Left forelimb (tissue), 1 donor: ENCODE results near the gene MYH7.
"Not testable (repeated sequence)": the region's sequence is repeated elsewhere in the genome, so short reads cannot be mapped to it uniquely, and the experiment has no call there.

Experiments used
- DNase-seq: peaks from one replicate; pipeline ENCODE4 v3.0.0-alpha.2; 2018; ENCODE audit warnings: low spot score

MYH7 gene

DNA sequence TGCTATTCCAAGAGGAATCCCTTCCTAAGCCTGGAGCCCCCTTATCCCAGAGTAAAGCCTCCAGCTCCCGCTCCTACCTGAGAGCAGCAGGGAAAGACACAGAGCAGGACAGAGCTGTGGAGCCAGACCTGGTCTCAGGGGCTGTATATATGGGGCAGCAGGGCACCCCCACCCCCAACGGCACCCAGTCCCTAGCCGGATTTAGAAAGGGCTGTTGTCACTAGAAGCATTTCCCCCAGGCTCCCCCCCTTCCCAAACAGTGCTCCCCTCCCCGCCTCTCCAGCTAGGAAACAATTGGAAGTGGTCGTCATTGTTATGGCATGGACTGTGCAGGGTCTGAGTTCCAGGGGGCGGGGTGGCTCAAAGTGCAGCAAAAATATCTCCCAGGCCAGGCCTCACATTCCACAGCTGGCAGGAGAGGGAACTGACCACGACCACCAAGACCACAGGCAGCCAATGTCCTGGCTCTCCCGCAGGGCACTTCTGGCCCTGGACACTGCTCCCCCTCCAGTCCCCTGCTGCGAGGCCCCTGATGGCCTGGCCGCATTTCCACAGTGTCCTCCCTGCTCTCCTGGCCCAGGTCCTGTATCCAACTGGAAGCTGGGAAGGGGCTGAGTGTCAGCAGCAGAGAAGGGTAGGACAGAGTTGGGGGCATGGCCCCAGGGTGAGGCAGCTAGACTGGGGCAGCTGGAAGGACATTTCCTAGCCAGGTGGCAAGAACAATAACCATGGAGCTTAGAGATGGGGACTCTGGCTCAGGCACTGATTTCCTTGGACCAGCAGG is at the start of gene MYH7:
Gene MYH7, minus strand, starts transcription at position 118 of the 784 bp plus-strand sequence. CDS start 1,928 bp downstream, outside the sequence.
- peak; percentile 67 for DNase-seq

DNA sequence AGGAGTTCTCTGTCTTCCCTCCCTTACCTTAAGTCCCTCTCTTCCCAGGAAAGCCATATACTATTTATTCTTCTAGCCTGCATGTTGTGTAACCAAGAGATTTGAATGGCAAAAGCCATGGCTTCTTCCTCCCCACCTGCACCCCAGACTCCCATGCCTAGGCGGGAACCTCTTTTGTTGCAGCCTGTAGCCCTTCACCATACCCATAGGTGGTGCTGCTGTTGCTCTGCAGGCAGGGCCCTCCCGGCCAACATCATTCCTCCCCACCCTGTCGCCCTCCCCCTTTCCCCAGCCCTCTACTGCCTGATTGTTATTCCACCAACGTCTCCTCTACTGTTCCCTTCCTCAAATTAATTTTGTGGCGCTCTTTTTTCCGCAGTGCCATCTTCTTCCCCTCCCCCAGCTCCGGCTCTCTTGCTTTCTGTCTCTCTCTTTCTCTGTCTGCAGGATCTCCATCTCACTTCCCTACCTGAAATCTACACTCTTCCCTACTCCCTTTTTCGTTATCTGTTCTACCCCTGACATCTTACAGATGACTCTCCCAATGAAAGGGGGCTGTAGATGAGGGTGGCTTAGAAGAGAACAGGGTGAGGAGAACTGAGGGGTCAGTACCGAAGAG is 47.9 kb upstream of the MYH7 start:
- DNase-seq, result no peak

DNA sequence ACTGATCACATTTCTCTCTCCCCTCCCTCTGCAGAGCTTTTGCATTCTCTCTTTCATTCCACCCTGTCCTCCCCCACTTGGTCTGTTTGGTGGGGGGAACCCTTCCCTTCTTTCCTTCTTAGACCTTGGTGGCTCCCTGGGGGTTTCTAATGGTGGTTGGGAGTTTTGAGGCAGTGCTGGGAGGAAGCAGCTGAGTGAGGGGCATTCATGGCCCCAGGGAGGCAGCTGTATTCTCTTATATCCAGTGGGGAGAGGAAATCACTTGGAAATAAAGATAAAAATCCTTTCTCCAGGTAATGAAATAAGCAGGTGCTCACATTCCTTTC is 47.3 kb upstream of the MYH7 start:
- no peak for DNase-seq

DNA sequence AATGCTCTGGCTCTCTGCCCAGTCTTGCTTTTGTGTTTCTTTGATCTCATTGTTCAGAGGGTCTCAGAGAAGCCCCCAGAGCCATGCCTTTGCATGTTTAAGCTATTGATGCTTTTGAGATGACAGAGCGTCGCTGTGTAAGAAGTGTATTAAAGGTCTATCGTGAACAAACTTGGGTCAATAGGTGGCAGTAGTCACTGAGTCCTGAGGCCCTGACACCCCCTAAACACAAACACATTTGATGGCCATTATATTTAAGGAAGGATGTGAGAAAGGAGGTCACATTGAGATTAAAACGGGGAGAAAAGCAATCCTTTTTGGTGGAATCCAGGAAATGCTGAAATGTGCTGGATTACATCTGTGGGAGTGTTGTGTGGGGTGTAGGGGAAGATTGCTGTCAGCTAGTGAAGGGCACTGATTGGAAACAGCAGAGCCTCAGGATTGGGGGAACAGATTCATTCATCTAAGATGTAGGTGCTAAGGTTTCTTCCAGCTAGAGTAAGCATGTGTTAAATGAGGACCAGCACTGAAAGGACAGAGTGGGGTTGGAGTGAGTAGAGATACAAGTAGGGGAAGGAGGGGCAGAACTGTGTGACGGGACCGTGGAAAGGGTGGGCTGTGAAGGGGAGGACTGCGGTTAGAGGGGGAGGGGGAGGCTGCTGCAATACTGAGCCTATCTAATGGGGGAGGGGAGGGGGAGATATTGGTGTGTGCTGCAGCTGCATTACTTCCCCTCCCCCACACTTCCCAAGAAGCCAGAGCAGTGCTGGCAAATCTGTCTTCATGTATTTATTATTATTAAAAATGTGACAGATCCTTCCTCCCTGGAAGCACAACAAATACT is 46.7 kb upstream of the MYH7 start:
- no peak for DNase-seq

DNA sequence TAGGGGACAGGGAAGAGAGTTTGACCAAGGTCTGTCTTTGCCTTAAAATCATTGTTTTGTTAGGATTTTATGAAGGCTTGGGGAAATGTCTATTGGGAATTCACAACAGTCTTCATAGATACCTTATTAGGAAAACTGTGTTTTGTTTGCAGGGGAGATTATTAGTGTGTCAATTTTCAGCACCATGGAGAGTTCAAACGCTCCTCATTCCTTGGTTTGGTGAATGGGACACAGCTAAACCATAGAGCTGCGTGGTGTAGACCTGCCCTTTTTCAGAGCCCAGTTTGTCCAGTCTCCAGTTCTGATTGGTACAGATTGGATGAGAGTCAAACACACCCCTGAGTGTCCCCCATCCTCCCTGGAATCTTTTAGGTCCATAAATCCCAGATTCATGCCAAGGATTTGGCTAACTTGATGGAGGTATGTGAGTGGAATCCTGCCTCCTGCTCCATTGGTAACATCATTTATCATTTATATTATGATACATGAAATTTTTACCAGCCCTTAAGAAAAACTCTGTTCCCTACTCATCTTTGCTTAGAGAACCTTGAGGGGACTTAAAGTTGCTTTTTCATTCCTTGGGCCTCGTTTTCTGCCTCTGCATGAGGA is 46.0 kb upstream of the MYH7 start:
- no peak for DNase-seq

DNA sequence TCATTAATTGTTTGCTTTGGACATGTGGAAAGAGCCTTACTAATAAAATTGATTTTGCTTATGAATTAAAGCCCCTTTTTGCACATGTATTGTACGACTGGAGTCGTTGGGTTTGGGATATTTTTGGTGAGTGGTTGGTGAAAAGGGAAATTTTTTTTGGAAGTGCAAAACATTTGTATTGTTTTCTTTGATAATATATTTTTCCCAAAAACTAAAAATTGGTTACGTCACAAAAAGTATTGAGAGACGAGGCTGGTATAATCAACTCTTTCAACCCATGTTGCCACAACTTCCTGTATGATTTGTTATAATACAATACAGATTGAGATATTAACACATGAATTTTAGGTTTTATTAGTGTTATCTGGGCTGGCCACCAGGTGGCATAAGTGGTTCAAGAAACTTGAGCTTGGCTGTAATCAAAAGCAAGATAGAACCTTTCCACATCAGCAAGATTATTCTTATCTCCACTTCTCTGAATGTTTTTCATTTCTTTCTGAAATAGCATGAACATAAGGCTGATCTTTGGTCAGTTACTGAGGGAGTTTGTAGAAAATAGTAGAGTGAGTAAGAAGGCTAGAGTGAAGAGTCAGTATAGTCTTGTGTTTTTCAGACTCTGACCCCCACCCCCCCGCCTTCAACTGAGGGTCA is 42.8 kb upstream of the MYH7 start:
- DNase-seq, result no peak

DNA sequence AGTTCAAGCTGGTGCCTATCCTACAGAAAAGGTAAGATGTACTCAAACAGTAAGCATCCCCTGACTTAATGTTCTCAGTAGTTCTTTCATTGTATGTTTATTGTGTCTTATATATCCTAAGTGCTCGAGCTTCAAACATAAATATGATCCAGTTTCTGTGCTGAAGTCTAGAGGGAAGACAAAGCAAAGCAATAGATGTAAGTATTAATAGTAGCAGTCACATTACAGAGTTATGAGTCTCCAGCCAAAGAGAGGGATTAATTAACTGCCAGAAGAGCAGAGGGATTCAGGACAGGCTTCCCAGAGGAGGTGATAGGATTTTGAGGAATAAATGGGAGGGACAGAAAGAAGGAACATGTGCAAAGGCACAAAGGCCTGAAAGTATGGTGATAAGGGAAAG is 35.5 kb upstream of the MYH7 start:
- no peak for DNase-seq

DNA sequence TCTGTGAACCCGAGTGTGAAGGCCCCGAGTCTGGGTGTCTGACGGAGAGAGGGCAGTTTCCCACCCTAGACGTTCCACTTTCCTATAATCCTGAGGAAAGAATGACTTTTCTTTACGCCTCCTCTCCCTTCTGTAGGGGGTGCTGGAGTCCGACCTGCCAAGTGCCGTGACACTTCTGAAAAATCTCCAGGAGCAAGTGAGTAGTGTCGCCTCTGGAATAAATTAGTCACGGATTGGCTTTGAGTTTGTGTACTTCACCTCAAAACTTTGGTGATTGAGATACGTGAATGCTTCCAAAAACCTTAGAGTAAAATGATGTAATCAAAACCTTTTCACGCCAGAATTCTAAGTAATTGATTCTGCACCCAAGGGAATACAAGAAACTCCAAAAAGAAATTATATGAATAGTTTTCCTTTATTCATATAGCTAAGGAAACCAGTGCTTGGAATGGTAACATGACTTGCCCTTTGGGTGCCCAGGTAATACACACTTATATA is 34.5 kb upstream of the MYH7 start:
- no peak for DNase-seq

DNA sequence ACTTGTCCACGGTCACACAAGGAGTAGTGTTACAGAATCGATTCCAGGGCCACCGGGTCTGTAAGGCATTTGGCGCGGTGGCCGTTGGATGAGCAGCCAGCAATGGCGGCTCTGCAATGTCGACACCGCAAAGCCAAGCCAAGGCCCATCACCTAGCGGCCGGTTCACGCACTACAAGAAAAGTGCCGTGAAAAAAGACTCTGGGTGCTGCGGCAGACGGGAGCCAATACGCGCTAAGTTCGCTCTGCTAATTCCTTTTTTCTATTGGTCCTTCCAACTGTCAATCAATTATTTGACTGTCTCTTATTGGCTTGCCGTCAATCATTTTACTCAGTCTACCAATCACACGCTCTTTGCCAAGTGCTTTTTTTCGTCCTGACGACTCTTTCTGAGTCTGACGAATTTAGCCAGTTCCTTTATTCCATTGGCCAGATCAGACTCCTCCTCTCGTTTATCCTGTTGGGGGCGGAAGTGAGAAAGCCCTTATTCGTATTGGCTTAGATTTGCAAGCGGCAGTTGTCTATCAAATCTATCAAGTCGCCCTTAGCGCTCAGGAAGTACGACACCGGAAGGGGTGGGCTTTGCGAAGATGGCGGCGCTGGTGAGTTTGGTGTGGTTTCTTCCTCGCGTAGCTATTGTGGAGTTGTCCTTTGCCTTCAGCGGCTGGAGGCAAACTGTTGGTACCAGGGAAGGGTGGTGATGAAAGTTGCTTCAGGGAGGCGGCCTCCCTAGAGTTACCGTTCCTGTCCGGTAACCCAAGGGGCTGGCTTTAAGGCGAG is 33.9 kb upstream of the MYH7 start, which contains the start of gene NGDN:
Gene NGDN, plus strand, starts transcription at position 577 of the 779 bp plus-strand sequence. Its CDS starts 13 bp downstream, at position 590.
- peak; percentile 95 for DNase-seq

DNA sequence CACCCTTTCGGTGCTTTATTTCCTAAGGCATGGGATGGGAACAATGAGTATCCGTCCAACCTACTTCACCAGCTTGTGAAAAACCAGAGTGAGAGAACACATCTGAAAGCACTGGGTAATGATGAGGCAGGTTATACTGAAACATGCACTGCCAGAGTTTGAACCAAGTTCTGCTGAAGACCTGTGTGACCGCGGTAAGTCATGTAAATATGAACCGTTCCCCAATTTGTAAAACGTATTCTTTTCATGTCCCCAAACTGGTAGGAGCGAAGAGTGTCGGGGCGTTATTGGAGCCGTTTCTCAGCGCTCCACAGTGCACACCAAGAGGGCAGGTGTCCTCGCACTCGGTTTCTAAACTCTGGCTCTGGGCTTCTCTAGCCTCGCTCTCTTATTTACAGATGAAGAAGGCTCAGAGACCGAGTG is 33.3 kb upstream of the MYH7 start:
- no peak for DNase-seq

DNA sequence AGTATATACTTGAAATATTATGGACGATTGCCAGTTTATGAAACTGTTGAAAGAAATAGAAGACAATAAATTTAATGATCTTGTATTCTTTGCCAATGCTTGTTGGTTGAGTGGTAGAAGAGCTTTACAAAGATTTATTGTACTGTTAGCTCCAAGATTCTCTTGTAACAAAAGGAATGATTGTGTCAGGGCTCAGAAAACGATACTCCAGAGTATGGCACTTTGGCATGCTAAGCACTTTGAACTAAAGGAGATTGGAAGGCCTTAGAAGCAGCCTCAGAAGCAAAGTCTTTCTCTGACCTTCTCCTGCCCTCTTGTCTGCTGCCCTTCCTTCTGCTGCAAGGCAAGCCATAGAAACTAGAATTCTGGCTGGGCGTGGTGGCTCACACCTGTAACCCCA is 29.8 kb upstream of the MYH7 start:
- no peak for DNase-seq

DNA sequence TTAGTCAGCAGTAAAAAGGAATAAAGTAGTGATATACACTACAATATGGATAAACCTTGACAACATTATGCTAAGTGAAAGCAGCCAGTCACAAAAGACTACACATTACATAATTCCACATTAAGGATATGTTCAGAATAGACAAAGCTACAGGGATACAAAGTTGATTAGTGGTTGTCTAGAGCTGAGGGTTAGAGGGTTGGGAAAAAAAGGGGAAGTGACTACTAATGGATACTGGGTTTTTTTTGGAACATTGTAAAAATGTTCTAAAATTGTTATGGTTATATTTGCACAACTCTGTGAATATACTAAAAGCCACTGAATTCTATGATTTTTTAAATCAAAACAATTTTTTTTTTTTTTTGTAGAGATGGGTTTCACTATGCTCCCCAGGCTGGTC is 29.2 kb upstream of the MYH7 start:
- no peak for DNase-seq

DNA sequence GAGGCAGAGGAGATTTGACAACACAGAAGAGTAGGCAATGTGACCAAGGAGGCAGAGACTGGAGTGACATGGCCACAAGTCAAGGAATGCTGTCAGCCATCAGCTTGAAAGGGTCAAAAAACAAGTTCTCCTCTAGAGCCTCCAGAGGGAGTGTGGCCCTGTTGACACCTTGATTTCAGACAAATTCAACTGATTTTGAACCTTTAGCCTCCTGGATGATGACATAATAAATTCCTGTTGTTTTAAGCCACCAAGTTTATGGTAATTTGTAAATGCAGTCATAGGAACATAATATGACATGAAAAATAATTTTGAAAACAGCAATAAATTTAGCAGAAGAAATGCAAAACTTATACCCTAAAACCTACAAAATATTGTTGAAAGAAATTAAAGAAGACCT is 25.5 kb upstream of the MYH7 start:
- no peak for DNase-seq

DNA sequence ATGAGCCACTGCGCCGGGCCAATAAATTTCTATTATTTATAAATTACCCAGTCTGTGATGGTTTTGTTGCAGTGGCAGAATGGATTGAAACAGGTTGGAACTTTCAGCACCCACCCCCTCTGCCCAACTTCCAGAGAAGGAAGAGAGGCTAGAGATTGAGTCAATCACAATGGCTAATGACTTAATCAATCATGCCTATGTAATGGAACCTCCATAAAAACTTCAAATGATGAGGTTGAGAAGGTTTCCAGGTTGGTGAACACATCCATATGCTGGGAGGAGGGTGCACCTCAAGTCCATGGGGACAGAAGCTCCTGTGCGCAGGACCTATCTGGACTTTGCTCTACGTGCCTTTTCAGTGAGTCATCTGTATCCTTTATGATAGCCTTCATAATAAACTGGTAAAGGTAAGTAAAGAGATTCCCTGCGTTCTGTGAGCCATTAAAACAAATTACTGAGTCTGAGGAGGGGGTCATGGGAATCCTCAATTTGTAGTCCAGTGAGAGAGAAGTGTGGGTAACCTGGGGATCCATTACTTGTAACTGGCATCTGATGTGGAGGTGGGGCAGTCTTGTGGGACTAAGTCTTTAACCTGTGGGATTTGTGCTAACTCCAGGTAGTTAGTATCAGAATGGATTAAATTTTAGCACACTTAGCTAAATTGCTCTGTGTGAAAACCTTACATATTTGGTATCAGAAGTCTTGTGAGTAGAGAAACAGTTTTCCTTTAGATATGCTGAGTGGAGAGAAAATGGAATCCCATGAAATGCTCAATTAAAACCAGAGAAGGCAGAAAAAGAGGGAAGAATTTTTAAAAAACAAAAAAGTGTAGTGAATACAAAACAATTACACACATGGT is 22.4 kb upstream of the MYH7 start:
- DNase-seq, result no peak

DNA sequence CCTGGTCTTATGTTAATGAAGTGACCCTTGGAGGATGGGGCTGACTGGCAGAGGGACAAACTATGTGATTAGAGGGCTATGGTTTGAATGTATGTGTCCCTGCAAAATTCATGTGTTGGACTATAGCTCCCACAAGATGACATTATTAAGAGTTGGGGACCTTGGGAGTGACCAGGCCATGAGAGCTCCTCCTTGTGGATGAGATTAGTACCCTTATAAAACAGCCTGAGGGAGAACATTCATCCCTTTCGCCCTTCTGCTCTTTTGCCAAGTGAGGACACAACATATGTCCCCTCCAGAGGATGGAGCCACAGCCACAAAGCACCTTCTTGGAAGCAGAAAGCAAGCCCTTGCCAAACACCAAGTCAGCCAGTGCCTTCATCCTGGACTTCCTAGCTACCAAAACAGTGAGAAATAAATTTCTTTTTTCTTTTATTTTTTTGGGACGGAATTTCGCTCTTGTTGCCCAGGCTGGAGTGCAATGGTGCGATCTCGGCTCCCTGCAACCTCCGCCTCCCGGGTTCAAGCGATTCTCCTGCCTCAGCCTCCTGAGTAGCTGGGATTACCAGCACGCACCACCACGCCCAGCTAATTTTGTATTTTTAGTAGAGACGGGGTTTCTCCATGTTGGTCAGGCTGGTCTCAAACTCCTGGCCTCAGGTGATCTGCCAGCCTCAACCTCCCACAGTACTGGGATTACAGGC is 21.6 kb upstream of the MYH7 start:
- not testable (repeated sequence) for DNase-seq

DNA sequence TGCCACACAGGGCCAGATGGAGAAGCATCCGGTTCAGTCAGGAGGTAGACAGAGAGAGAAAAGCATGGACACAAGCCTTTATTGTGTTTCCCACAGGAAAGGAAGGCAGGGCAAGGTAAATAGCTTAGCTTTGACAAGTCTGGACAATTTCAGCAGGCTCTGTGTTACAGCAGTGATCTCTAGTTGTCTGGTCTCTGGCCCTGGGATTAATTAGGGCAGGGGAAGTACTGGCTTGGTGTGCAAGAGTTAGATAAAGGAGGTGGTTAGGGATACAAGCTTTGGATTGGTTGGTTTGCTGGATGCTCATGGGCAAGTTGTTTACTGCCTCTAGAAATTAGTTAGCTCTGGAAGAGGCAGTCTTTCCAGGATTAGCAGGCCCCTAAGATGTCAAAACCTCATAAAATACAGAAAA is 19.0 kb upstream of the MYH7 start:
- DNase-seq, result no peak

DNA sequence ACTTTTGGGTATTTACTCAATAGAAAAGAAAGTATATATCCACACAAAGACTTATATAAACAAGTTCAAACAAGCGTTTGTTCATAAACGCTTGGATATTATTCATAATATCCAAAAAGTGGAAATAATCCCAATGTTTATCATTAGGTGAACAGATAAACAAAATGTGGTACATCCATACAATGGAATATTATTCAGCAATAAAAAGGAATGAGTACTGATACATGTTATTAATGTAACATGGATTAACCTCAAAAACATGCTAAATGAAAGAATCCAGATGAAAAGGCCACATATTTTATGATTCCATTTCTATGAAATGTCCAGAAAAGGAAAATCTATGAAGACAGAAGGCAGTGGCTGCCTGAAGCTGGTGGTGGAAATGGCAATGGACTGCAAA is 16.8 kb upstream of the MYH7 start:
- DNase-seq, result no peak

DNA sequence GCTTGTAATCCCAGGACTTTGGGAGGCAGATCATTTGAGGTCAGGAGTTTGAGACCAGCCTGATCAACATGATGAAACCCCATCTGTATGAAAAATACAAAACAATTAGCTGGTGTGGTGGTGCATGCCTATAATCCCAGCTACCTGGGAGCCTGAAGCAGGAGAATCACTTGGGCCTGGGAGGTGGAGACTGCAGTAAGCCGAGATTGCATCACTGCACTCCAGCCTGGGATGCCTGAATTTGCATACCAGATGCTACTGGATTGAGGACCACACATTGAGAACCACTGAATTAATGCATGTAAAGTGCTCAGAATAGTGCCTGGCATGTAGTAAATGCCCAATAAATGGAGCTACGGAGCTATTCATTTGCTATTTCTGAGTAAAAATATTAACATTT is 14.9 kb upstream of the MYH7 start:
- no peak for DNase-seq

DNA sequence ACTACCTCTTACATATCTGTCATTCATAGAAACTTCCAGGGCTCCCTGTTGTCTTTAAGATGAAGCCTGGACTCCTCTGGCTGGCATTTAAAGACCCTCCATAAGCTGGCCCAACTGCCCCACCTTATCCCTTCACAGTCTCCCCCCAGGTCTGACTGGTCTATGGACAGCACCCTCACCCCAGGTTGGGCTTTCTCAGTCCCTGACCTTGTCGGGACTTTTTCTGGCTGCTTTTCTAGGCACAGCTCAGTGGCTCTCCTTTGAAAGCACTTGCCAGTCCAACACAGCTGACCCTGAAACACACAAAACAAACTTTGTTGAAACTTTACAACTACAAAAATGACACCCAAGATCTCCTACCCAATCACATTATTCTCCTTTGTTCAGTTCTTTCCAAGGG is 13.9 kb upstream of the MYH7 start:
- no peak for DNase-seq
